Liver (tissue), 3 donors: ENCODE measurements around the gene PRRT1B.
A peak's percentile ranks its signal among the peaks of the same experiment; 100 is the strongest.

Experiments used
- GABPA ChIP-seq, 2 donors: IDR thresholded peaks in 1 of 2; conservative IDR thresholded peaks in 1 of 2; 2 replicates each; pipeline ENCODE4 v1.6.1; 2016; ENCODE audit warnings: antibody characterized with exemption in 2 of 2, mild to moderate bottlenecking in 1 of 2, moderate library complexity in 1 of 2
- JUND ChIP-seq, 2 donors: IDR thresholded peaks; 2 replicates each; pipeline ENCODE4 v1.6.1; 2016; ENCODE audit warnings: antibody characterized with exemption in 2 of 2
- RAD21 ChIP-seq, 2 donors: IDR thresholded peaks; 2 replicates each; pipeline ENCODE4 v1.6.1; 2016; ENCODE audit warnings: antibody characterized with exemption in 2 of 2, mild to moderate bottlenecking in 2 of 2
- SP1 ChIP-seq: IDR thresholded peaks from 2 replicates; pipeline ENCODE4 v1.6.1; 2018; ENCODE audit warnings: antibody characterized with exemption, mild to moderate bottlenecking
- TF ChIP-seq, protein P1 (sequence below): fragments of 150-350 bp; IDR thresholded peaks from 2 replicates; pipeline ENCODE4 v1.5.1; 2017; ENCODE audit warnings: improper control_type of control experiment, low read depth, low read length; ENCODE audit not compliant: missing input control
- donor health status: healthy.
- donor health status: healthy.

DNA sequence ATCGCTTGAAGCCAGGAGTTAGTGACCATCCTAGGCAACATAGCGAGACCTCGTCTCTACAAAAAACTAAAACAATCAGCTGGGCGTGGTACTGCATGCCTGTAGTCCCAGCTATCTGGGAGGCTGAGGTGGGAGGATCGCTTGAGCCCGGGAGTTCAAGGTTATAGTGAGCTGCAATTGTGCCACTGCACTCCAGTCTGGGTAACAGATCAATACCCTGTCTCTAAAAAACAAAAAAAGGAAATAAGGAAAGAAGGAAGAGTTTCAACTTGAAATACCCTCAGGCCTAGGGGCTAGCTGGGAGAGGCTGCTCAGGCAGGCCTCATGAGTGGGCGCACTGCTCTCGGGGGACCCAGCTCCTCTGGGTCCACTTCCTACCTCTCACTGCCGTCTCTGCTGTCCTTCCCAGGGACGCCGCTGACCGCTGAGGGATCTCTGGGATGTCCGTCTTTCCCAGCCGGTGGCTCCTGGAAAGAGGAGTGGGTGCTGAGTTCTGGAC, 56.4 kb downstream of the PRRT1B start:
- TF ChIP-seq, protein P1, sequence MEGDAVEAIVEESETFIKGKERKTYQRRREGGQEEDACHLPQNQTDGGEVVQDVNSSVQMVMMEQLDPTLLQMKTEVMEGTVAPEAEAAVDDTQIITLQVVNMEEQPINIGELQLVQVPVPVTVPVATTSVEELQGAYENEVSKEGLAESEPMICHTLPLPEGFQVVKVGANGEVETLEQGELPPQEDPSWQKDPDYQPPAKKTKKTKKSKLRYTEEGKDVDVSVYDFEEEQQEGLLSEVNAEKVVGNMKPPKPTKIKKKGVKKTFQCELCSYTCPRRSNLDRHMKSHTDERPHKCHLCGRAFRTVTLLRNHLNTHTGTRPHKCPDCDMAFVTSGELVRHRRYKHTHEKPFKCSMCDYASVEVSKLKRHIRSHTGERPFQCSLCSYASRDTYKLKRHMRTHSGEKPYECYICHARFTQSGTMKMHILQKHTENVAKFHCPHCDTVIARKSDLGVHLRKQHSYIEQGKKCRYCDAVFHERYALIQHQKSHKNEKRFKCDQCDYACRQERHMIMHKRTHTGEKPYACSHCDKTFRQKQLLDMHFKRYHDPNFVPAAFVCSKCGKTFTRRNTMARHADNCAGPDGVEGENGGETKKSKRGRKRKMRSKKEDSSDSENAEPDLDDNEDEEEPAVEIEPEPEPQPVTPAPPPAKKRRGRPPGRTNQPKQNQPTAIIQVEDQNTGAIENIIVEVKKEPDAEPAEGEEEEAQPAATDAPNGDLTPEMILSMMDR = no peak
- TF ChIP-seq JUND (IDR thresholded peaks at IDR 0.05) = no peak
- TF ChIP-seq SP1 = no peak
- TF ChIP-seq RAD21 (IDR thresholded peaks at IDR 0.05) = peak in 1 of 2 donors; percentile 4
- TF ChIP-seq GABPA (IDR thresholded peaks at IDR 0.05 in 1 of 2, conservative IDR thresholded peaks at IDR 0.05 in 1 of 2) = no peak
